SHP77 treated with DMSO at 0.1 percent for 48 hours (cell line): Measurements from ENCODE around the gene BICDL1.

Experiments
- DNase-seq: peaks from one replicate; lab custom pipeline; 2025; lab: John Stamatoyannopoulos, UW

The BICDL1 gene

GRCh38 chr12:120054293-120054692 lies 65.3 kb downstream of the BICDL1 start:
- DNase-seq, result no peak

GRCh38 chr12:120055231-120056000 lies 66.4 kb downstream of the BICDL1 start:
- no peak for DNase-seq

- no peak for DNase-seq
These were observed 67.7 kb downstream of the BICDL1 start for GRCh38 chr12:120056739-120057138.

- no peak for DNase-seq
These were observed 71.2 kb downstream of the BICDL1 start for GRCh38 chr12:120060196-120060595.

DNA sequence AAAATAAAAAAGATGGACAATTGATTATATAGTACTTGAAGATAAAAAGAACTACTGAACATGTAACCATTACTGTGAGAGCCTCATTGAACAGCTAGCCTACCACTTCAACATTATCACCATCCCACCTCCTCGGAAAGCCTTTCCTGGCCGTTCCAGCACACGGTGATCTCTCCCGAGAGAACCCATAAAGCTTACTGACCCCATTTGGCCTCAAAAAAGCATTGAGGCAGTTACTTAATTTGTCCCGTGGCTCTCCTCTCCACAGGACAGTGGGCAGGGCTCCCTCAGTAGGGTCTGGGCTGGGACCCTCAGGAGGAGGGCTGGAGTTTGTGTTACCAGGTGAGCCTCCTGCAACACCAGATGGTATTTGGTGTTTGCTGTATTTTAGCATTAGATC lies 71.7 kb downstream of the BICDL1 start:
- DNase-seq, result no peak

DNA sequence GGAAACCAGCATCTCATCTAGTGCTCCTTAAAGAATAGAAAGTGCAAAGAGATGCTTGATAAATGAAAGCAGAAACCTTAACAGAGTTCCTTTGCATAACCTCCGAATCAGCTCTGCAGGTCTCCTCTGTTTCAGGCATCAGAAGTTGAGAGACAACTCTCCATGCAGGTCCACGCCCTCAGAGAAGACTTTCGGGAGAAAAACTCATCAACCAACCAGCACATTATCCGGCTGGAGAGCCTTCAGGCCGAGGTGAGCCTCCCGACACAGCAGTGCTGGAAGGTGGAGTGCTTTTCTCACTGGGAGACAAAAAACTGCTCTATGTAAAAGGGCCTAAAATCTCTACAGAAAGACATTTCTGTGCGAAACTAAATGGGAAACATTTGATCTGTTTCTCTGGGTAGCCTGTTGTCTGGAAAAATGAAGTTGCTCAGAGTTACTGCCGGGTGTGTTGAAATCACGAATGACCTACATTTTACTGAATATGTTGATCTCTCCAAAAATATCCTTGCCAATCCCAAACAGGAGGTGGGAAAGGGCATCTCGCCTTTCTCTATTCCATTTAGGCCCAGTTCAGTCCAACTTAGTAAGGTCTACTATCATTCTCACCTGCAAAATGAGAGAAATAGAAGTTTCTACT lies 72.7 kb downstream of the BICDL1 start:
- no peak for DNase-seq

- DNase-seq, result no peak
These were observed 74.0 kb downstream of the BICDL1 start for GRCh38 chr12:120062976-120063579.

- no peak for DNase-seq
These were observed 75.3 kb downstream of the BICDL1 start for GRCh38 chr12:120064054-120064940.

DNA sequence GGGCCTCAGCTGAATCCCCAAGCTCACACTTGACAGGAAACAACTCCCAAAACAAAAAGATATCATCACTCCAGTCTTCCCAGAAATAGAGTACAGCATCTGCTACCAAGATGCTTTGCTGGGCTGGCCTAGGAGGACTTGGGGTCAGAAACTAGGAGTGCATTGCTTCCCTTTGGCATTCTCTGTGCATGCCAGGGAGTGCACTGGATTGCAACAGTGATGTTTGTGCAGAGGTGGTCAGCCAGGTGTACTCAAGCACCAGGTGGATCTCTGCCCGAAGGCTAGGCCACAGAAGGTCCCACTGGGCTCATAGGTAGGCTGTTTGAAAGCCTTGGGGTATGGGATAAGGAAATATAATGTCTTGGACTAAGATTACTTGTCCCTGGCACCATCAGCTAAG lies 76.4 kb downstream of the BICDL1 start:
- no peak for DNase-seq

DNA sequence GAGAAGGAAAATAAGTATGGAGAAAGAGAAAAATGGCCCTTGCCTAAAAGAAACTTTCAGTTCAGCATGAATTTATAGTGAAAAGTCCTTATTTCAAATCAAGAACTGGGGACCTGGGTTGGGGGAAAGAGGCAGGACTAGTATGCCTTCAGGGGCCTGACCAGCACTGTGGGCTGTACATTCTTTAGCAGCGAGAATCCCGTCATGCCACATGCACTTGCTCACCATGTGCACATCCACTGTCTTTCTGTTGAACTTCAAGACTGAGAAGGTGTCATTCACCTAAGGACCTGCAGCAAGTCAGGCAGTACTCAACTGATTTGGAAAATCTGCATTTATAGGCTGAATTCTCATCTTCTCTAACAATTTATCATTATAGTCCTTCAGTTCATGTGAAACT lies 77.3 kb downstream of the BICDL1 start:
- DNase-seq, result no peak

DNA sequence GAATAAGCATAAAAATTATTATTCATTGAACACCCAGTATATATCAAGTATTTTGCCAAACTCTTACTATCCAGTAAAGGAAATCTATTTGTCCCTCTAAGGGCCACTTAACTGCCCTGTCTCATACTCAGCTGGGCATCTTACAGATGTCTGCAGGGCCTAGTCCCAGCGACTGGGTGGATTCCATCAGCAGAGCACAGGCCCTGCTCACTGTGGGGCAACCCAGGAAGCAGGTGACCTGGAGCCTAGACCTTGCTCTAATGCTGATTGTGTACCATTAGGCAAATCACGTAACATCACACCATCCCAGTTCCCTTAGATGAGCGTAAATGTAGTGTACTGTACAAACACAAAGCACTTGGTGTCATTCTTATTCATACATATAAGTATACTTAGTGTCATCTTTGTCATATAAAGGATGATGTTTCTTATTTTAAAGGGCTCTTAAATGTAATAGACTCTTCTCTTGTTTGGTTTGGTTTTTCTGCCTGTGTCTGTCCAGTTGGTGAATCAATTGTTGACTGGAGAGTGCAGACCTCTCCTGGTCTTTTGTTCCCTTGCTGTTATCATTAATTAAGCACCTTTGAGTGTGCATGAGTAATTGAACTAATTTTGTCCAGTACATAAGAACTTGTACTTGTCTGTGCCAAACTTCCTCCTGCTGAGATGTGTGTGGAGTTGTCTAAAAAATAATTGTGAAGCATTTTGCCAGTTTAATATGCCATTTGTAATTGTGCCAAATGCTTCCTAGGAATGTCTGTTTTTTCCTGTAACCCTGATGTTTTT lies 78.2 kb downstream of the BICDL1 start:
- DNase-seq, result no peak

DNA sequence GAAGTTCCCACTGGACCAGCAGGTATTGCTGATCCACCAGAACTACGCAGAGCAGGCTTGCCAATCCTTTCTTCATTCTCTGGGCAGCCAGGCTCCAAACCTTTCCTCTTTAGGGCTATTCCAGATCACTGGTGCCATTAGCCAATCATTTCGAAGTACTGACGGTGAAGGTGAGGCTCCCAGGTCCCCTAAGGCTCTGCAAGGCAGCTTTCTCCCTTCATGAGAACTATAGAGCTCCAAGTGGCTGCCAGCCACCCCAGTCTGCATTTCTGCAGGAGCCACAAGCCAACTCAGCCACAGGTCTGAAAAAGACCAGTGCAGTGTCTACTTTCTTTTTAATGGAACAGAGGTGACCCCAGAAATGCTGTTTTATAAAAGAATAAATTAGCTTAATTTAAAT lies 78.9 kb downstream of the BICDL1 start:
- no peak for DNase-seq

DNA sequence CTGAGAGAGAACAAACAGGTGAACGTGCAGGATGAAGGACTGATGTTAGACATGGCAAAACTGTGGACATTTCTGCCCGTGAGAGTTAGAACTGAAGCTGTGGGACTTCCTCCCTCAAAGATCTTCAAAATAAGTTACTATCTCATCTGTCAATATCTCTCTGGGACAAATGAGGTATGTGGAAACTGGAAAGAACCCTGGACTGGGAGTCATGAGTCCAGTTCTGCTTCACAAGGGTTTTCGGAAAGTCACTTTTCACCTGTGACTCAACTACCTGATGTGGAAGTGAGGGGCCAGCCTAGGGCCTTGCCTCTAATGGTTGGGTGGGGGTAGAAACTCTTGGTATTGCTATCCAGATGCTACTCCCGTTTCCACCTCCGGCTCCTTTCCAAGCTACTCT lies 80.2 kb downstream of the BICDL1 start:
- no peak for DNase-seq

DNA sequence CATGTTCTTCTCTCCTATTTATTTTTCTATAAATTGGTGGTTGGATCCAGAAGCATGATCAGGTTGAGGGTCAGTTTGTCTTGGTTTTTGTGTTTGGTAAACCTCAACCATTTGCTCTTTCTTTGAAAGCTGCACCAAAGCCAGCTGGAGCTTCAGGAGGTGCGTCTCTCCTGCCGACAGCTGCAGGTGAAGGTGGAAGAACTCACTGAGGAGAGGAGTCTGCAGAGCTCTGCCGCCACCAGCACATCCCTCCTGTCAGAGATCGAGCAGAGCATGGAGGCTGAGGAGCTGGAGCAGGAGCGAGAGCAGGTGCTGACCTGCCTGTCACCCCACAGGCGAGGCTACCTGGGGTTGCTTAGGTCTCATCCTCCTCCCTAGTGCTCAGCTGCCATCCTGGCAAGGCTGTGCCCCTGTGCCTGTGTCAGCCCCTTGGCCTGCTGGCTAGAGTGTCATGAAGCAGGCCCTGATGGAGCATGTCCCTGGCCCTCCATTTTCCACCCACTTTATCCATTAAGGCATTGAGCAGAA lies 82.5 kb downstream of the BICDL1 start:
- DNase-seq, result no peak

GRCh38 chr12:120072472-120073249 lies 83.6 kb downstream of the BICDL1 start:
- DNase-seq, result no peak

DNA sequence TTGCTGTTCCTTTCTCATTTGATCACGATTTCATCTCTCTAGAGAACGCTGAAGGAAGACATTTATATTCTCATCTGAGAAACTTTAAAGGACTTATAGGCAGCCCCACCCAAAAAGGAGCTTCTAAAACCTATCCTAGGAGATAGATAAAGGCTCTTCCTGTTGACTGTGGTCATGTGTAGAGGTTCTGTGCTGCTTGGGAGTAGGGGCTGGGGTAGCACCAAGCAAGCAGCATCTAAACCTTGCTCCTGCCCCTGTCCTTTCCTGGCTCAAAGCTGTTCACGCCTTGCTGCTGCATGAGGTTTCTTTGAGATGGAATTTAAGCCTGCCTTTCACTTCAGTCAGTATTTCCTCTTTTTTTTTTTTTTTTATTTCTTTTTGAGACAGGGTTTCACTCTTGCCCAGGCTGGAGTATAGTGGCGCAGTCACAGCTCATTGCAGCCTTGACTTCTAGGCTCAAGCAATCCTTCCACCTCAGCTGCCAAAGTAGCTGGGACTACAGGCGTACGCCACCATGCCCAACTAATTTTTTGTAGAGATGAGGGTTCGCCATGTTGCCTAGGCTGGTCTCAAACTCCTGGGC lies 86.1 kb downstream of the BICDL1 start:
- DNase-seq, result no peak

GRCh38 chr12:120076651-120077050 lies 87.6 kb downstream of the BICDL1 start:
- no peak for DNase-seq

- no peak for DNase-seq
These were observed 88.2 kb downstream of the BICDL1 start for GRCh38 chr12:120077260-120077659.

- DNase-seq, result no peak
These were observed 89.8 kb downstream of the BICDL1 start for GRCh38 chr12:120078868-120079267.
